BE2C (cell line): Measurements from ENCODE around the gene CNOT2. TPM values are rescaled to one million over a fixed set of nuclear protein-coding genes. Genes with fewer than 3 reads are reported as not detected.
A peak's percentile ranks its signal among the peaks of the same experiment; 100 is the strongest.

Experiments used
- DNase-seq: peaks from one replicate; pipeline ENCODE4 v3.0.0-alpha.2; 2020
- H3K27me3 ChIP-seq: fragments of 250-450 bp; sonication (Bioruptor Pico); 2 replicates; pipeline ENCODE4 v1.5.1; 2020; ENCODE audit warnings: mild to moderate bottlenecking
- H3K36me3 ChIP-seq: fragments of 250-450 bp; sonication (Bioruptor Pico); 2 replicates; pipeline ENCODE4 v1.5.1; 2020; ENCODE audit warnings: mild to moderate bottlenecking
- H3K4me1 ChIP-seq: fragments of 250-450 bp; sonication (Bioruptor Pico); 2 replicates; pipeline ENCODE4 v1.5.1; 2020
- H3K4me3 ChIP-seq: 2 replicates; pipeline ENCODE4 v1.5.1; 2011; ENCODE audit warnings: low read depth, low read length
- H3K9me3 ChIP-seq: fragments of 250-450 bp; sonication (Bioruptor Pico); 2 replicates; pipeline ENCODE4 v1.5.1; 2020
- polyA plus RNA-seq: library from polyadenylated mRNA; unstranded; fragments of >200 nt; gene quantifications from one replicate; pipeline ENCODE4 v1.2.1, GENCODE V29; 2012; ENCODE audit warnings: low read depth, missing spikeins; ENCODE audit not compliant: insufficient read length, insufficient read depth
- TF ChIP-seq, protein P1 (sequence below): IDR thresholded peaks from 2 replicates; pipeline ENCODE4 v1.5.1; 2012; ENCODE audit warnings: mild to moderate bottlenecking, low read depth, low read length

The CNOT2 gene
- polyA plus RNA-seq, result 86.7 TPM

DNA sequence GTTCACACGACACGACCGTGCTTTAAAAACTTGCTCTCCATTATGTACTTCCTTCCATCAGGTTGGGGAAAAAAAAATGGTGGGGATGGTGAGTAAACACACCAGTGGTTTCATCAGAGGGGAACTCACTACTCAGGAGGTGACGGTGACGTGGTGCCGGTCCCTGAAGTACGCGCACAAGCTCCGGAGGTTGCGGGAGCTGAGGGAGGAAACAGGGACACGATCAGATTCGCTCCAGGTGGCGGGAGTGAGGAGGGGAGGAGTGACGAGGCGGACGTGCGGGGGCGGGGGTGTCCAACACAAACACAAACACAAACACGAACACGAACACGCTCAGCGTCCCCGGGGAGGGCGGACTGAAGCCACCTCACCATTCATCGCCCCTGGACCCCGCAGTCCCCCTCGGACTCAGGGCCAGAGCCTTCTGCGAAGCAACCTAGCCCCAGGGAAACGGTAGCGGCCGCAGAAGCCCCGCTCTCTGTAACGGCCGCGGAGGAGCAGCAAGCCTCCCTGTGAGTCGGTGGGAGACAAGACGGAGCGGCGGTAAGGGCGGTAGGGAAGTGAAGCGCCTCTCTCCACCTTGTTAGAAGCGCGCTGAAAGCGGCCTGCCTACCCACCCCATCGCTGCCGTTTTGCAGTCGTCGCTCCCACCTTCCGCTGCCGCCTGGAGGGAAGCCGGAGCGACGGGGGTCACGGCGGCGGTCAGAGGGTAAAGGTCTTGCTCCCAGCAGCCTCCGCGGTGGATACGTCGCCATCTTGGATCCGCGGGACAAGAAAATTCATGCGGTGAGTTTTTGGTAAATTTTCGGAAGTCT lies at the start of gene CNOT2:
Gene CNOT2 (plus strand): TSS at position 739 of the 815 bp plus-strand sequence. CDS start 34,794 bp downstream, outside the sequence.
- Histone ChIP-seq H3K36me3 (peaks cover 12% of the 10 kb centered on the region), H3K9me3 (no peaks in the 10 kb centered on the region)

GRCh38 chr12:70194076-70194475 lies 49.2 kb upstream of the CNOT2 start:
- H3K4me3 ChIP-seq, result no peak overlapping the region
- H3K27me3 ChIP-seq, result no peaks in the 10 kb centered on the region; the same call in 1 of the 2 replicates
- H3K36me3 ChIP-seq, result no peaks in the 10 kb centered on the region
- no peaks in the 10 kb centered on the region for H3K4me1 ChIP-seq
- H3K9me3 ChIP-seq, result no peaks in the 10 kb centered on the region
- TF ChIP-seq, protein P1, sequence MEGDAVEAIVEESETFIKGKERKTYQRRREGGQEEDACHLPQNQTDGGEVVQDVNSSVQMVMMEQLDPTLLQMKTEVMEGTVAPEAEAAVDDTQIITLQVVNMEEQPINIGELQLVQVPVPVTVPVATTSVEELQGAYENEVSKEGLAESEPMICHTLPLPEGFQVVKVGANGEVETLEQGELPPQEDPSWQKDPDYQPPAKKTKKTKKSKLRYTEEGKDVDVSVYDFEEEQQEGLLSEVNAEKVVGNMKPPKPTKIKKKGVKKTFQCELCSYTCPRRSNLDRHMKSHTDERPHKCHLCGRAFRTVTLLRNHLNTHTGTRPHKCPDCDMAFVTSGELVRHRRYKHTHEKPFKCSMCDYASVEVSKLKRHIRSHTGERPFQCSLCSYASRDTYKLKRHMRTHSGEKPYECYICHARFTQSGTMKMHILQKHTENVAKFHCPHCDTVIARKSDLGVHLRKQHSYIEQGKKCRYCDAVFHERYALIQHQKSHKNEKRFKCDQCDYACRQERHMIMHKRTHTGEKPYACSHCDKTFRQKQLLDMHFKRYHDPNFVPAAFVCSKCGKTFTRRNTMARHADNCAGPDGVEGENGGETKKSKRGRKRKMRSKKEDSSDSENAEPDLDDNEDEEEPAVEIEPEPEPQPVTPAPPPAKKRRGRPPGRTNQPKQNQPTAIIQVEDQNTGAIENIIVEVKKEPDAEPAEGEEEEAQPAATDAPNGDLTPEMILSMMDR, result no peak
- DNase-seq, result no peak

More for the DNA sequence above, at the start of gene CNOT2:
- Histone ChIP-seq H3K4me1 (no peaks in the 10 kb centered on the region), H3K27me3 (no peaks in the 10 kb centered on the region), H3K4me3 (peak within 1 kb of the TSS; percentile 96)
- DNase-seq, result peak; percentile 86
- TF ChIP-seq, protein P1, result no peak

DNA sequence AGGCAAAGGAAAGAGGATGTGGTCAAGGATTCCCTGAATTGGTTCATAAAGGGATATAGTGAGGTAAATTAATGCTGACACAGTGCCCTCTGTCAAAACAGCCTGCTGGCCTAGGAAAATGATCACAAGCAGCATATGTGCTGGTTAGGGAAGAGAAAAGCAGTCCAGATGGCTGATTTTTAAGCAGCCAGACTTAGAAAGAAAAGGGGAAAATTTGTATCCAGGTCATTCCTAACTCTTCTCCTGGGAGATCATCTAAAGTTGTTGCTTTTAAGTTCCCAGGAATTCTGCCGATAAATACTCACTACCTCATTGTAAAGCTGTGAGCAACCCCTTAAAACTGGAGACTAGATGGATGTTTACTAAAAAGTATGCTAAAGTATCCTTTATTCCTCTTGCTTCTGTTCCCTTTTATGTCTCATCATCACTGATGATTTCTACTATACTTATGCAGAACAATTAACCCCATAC lies 46.4 kb upstream of the CNOT2 start:
- Histone ChIP-seq H3K4me3 (no peak overlapping the region), H3K36me3 (no peaks in the 10 kb centered on the region), H3K9me3 (no peaks in the 10 kb centered on the region), H3K4me1 (no peaks in the 10 kb centered on the region), H3K27me3 (no peaks in the 10 kb centered on the region; the same call in 1 of the 2 replicates)
- no peak for DNase-seq
- TF ChIP-seq, protein P1, result no peak

- Histone ChIP-seq H3K27me3 (no peaks in the 10 kb centered on the region; the same call in 1 of the 2 replicates), H3K4me3 (no peak overlapping the region), H3K36me3 (no peaks in the 10 kb centered on the region), H3K9me3 (no peaks in the 10 kb centered on the region), H3K4me1 (no peaks in the 10 kb centered on the region)
- TF ChIP-seq, protein P1, result no peak
- DNase-seq, result no peak
Observed at GRCh38 chr12:70197345-70197744, 45.9 kb upstream of the CNOT2 start.

- DNase-seq, result no peak
- Histone ChIP-seq H3K4me3 (no peak overlapping the region), H3K4me1 (no peaks in the 10 kb centered on the region), H3K27me3 (no peaks in the 10 kb centered on the region), H3K9me3 (no peaks in the 10 kb centered on the region), H3K36me3 (no peaks in the 10 kb centered on the region)
- TF ChIP-seq, protein P1, result no peak
Observed at GRCh38 chr12:70213707-70214106, 29.5 kb upstream of the CNOT2 start.
